Osteocyte (in vitro differentiated cells): Measurements from ENCODE around the gene GDF15. TPM values are rescaled to one million over a fixed set of nuclear protein-coding genes. Genes with fewer than 3 reads are reported as not detected.

Source experiments
- DNase-seq: peaks from one replicate; pipeline ENCODE4 v3.0.0; 2021; ENCODE audit warnings: mixed read lengths; ENCODE audit not compliant: unreplicated experiment; ENCODE audit errors: extremely low spot score
- H3K27ac Mint-ChIP-seq: one replicate; pipeline ENCODE4 v1.8.0; 2021; ENCODE audit warnings: mild to moderate bottlenecking, mixed read lengths; ENCODE audit not compliant: unreplicated experiment
- H3K27me3 Mint-ChIP-seq: one replicate; pipeline ENCODE4 v1.8.0; 2021; ENCODE audit warnings: mixed read lengths; ENCODE audit not compliant: unreplicated experiment
- H3K36me3 Mint-ChIP-seq: one replicate; pipeline ENCODE4 v1.8.0; 2021; ENCODE audit warnings: mixed read lengths; ENCODE audit not compliant: unreplicated experiment
- H3K4me1 Mint-ChIP-seq: one replicate; pipeline ENCODE4 v1.8.0; 2021; ENCODE audit warnings: mixed read lengths; ENCODE audit not compliant: unreplicated experiment
- H3K4me3 Mint-ChIP-seq: one replicate; pipeline ENCODE4 v1.8.0; 2021; ENCODE audit warnings: mild to moderate bottlenecking, moderate library complexity, mixed read lengths; ENCODE audit not compliant: unreplicated experiment
- H3K9me3 Mint-ChIP-seq: one replicate; pipeline ENCODE4 v1.8.0; 2021; ENCODE audit warnings: mixed read lengths; ENCODE audit not compliant: unreplicated experiment
- total RNA-seq: library from RNA; stranded (reverse); gene quantifications from 2 replicates; pipeline ENCODE4 v1.2.1, GENCODE V29; 2021
- TF ChIP-seq, protein P1 (sequence below): fragments of 200-600 bp; sonication (generic); IDR thresholded peaks from 2 replicates; pipeline ENCODE4 v1.5.0; 2021; ENCODE audit warnings: antibody characterized with exemption, mild to moderate bottlenecking, moderate library complexity

Gene GDF15
- total RNA-seq, 1 donor from 2014 or later: 47.9 TPM

DNA sequence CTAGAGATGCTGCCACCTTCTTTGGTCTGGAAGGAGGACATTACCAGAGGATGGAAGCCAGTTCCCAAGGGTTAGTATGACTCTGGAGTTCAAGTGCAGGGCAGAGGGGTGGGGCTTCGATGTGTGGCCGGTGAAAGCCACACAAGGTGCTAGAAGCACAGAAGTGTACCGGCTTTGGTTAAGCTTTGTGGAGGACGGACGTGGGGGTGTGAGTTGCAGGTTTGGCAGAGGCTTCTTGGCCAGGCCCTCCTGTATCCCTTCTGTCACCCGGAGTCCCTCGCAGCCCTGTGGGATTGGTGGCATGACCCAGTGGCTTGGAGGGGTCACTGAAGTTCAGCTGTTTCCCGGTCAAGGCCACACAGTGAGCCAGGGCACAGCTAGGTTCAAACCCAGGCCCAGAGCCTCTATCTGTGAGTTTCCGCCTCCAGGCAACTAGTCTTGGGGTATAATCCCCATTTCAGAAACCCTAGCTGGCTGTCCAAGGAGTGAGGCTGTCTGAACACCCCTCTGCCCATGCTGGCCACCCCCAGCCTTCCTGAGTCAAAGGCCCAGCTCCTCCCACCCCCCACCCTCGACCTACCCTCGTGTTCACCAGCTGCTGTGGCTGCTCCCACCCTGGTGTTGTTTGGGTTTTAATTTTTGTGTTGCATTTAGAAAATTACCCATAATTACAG, 28.7 kb downstream of the GDF15 start:
- no peaks in the 10 kb centered on the region for H3K36me3 Mint-ChIP-seq
- DNase-seq: no peak
- H3K4me3 Mint-ChIP-seq: peak overlapping the region; percentile 22
- peaks cover 51% of the 10 kb centered on the region for H3K4me1 Mint-ChIP-seq
- no peaks in the 10 kb centered on the region for H3K27me3 Mint-ChIP-seq
- TF ChIP-seq, protein P1, sequence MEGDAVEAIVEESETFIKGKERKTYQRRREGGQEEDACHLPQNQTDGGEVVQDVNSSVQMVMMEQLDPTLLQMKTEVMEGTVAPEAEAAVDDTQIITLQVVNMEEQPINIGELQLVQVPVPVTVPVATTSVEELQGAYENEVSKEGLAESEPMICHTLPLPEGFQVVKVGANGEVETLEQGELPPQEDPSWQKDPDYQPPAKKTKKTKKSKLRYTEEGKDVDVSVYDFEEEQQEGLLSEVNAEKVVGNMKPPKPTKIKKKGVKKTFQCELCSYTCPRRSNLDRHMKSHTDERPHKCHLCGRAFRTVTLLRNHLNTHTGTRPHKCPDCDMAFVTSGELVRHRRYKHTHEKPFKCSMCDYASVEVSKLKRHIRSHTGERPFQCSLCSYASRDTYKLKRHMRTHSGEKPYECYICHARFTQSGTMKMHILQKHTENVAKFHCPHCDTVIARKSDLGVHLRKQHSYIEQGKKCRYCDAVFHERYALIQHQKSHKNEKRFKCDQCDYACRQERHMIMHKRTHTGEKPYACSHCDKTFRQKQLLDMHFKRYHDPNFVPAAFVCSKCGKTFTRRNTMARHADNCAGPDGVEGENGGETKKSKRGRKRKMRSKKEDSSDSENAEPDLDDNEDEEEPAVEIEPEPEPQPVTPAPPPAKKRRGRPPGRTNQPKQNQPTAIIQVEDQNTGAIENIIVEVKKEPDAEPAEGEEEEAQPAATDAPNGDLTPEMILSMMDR: no peak
- H3K27ac Mint-ChIP-seq: peak overlapping the region; percentile 100
- no peaks in the 10 kb centered on the region for H3K9me3 Mint-ChIP-seq

DNA sequence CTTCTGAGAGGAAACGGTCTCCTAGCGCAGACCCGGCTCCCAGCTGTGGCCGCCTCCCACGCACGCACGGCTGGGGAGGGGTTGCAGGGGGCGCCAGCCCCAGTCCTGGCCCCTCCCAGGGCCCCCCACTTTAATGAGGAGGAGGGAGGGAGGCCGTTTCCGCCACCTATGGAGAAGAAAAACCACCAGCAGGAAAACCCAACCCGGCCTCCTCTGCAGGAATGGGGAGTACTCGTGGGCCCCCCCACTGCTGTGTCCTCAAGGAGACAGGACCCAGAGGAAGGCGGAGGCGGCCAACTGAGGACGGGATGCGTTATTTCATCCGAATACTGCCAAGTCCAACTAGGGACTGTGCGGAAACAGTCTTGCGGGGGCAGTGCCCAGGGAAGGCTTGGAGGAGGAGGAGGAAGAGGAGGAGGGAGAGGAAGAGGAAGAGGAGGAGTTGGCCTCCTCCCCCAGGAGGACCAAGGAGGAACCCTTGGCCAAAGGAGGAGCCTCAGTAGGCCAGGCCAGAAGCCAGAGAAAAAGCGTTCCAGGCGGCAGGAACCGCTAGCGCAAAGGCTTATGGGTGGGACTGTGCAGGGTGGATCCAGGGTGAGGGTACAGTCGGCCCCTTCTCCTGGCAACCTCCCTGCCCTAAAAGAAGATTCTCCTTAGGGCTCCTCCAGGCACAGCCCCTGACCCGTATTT, 29.4 kb downstream of the GDF15 start:
- Mint-ChIP-seq H3K36me3 (no peaks in the 10 kb centered on the region), H3K27ac (peak overlapping the region; percentile 100), H3K4me1 (peaks cover 52% of the 10 kb centered on the region), H3K9me3 (no peaks in the 10 kb centered on the region), H3K27me3 (no peaks in the 10 kb centered on the region), H3K4me3 (peak overlapping the region; percentile 56)
- TF ChIP-seq, protein P1: no peak
- DNase-seq: no peak

DNA sequence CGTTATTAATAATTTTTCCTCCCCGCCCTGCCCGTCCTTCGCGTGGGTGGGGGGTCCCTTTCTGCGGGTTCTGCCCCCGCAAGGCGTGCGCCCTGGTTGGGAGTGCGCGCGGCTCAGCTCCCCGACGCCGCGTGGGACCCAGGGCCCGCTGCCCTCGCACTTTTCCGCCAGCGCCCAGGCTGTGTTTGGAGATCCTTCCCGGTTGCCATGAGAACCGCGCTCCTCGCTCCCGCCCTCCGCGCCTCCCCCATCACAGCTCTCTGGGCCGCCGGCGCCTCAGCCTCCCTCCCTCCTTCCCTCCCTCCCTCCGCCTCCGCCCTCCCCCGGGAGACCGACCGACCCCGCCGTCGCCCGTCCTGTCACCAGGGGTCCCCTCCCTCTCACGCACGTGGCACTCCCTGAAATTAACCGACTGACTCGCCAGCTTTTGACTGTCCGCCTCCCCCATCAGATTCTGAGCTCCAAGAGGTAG, 30.9 kb downstream of the GDF15 start:
- no peaks in the 10 kb centered on the region for H3K36me3 Mint-ChIP-seq
- peak overlapping the region; percentile 100 for H3K27ac Mint-ChIP-seq
- H3K9me3 Mint-ChIP-seq: no peaks in the 10 kb centered on the region
- H3K4me3 Mint-ChIP-seq: peak overlapping the region; percentile 73
- TF ChIP-seq, protein P1: no peak
- no peaks in the 10 kb centered on the region for H3K27me3 Mint-ChIP-seq
- peak; percentile 97 for DNase-seq
- H3K4me1 Mint-ChIP-seq: peaks cover 65% of the 10 kb centered on the region

DNA sequence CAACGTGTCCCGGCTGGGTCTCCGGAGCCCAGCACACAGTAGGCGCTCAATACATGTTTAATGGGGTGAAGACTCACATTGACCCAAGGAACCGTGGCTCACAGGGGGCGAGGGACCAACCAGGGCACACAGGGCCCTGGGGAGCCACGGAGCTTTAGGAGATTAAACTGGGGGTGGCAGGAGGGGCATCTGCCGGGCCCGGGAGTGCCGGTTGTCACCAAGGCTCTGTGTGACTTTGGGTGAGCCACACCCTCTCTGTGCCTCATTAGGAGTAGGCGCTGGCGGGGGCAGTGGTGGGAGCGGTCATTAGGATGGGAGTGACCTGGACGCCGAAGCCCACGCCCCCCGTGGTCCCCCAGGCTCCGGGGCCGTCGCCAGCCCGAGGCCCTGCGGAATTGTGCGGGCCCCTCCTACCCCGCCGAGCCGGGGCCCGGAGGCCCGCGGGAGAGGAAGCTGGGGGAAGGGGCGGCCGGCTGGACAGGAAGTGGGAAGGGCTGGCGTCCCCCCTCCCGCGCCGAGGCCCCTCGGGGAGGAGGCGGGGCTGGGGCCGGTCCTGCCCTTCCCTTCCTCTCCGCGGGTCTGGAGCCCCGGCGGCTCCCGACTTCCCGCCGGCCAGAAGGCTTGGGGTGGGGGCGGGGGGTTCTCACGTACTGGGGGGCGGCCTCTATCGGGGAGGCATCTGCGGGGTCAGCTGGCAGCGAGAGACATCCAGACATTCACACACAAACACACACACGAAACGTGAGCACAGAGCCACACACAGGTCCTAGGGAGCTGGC, 31.5 kb downstream of the GDF15 start:
- peaks cover 69% of the 10 kb centered on the region for H3K4me1 Mint-ChIP-seq
- peak overlapping the region; percentile 73 for H3K4me3 Mint-ChIP-seq
- H3K36me3 Mint-ChIP-seq: no peaks in the 10 kb centered on the region
- H3K9me3 Mint-ChIP-seq: no peaks in the 10 kb centered on the region
- no peaks in the 10 kb centered on the region for H3K27me3 Mint-ChIP-seq
- H3K27ac Mint-ChIP-seq: peak overlapping the region; percentile 100
- TF ChIP-seq, protein P1: no peak
- peak; percentile 95 for DNase-seq
